ENCODE data around the gene DOK6.
"Not testable (repeated sequence)": the region's sequence is repeated elsewhere in the genome, so short reads cannot be mapped to it uniquely, and the experiment has no call there.

The DOK6 gene

GRCh38 chr18:69790649-69791048, 390.0 kb downstream of the DOK6 start:
- DNase-seq = no peak

DNA sequence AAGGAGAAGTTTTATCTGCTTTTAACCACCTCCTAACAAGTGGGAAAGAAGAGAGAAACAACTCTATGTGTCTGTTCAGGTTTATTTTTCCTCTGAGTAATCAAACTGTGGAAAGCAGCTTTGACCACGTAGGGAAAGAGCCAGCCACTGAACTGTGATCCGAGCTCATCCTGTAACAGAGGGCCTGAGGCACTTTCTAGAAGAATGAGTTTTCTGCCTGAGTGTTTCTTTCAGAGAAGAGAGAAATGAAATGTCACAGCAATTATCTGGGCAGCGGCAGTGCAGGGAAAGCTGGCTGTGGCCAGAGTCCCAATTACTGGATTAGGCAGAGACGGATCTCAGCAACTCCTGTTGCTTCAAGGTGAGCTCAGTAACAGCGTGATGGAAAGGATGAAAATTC, 395.1 kb downstream of the DOK6 start:
- DNase-seq = no peak

DNA sequence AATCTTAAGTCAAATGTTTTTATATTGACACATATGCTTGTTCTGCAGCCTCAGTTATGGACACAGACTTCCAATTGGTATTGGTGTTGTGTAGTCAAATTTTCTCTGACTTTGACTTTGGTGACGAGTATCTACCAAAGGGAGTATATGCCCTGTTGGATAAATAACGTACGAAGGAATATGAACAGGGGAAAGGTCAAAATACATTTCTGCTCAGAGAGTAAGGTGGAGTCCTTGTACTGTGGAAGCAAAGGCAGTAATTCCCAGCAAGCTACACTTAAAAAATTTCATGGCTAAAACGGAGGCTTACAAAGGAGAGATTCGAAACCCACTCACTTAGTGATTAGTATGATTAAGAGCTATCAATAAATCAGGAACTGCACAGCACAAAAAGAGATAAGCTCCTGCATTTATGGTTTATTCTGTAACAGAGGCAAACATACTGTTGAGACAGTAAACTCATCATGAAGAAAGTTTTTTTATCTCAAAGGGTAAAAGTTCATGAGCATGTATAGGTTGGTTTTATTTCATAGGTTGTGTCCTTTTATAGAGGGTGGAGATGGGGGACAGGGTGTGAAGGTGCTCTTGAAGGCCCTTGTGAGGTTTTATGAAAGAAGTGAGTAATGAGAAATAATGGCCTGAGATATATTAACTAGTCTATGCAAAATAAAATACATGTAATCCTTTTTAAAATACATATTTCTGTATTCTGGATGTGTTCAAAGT, 404.3 kb downstream of the DOK6 start:
- no peak for DNase-seq

DNA sequence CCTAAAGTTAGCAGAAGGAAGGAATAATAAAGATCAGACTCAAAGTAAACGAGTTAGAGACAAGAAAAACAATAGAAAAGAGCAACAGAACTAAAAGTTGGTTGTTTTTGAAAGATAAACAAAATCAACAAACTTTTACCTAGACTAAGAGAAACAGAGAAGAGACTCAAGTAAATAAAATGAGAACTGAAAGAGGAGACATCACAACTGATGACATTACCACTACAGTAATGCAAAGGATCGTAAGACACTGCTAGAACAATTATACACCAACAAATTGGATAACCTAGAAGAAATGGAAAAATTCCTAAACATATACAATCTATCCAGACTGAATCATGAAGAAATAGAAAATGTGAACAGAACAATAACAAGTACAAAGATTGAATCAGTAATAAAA, 407.7 kb downstream of the DOK6 start:
- no peak for DNase-seq

- DNase-seq = no peak
Observed at GRCh38 chr18:69813559-69813958, 412.9 kb downstream of the DOK6 start.

DNA sequence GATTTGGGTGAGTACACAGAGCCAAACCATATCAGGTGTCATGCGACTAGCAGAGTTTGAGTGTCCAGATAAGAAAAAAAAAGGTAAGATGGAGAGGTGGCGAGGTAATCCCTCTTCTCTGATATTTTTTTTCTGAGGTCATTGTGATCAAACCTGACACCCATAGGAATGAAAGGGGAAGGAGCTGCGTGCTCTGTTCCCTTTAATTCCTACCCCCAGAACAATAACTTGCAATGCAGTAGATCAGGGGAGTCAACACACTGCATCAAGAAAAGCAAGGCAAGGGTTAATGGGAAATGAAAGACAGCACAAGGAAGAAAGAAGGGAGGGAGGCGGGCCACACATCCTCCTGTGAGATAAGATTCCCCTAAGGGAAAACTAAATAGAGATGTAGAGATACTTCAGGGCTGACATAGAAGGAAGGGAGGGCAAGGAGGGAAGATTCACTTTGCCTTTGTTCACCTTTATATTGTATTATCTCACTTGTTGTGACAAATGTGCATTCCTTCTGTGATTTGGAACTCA, 414.2 kb downstream of the DOK6 start:
- DNase-seq = no peak

GRCh38 chr18:69817335-69817940, 416.8 kb downstream of the DOK6 start:
- DNase-seq = no peak

DNA sequence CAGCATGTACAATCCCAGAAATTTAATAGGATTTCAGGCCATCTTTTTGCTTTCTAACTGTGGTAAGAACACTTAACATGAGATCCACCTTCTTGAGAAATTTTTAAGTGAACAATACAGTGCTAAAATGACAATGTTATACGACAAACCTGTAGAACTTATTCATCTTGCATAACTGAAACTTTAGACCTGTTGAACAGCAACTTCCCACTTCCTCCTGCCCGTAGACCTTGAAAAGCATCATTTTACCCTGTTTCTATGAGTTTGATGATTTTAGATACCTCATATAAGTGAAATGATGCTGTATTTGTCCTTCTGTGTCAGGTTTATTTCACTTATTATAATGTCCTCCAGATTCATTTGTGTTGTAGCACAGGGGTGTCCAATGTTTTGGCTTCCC, 418.8 kb downstream of the DOK6 start:
- DNase-seq = no peak

- no peak for DNase-seq
Observed at GRCh38 chr18:69820538-69820937, 419.9 kb downstream of the DOK6 start.

DNA sequence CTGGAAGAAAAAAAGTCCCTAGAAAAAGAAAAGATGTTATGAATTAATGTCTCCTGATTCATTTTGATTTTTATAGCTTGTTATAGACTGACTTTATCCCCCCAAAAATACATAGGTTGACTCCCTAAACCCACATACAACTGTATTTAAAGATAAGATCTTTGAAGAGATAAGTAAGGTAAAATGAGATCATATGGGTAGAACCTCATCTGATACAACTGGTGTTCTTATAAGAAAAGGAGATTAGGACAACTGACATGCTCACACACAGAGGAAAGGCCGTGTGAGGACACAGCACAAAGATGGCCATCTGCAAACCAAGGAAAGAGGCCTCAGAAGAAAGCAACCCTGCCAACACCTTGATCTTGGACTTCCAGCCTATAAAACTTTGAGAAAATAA, 429.5 kb downstream of the DOK6 start:
- no peak for DNase-seq

- not testable (repeated sequence) for DNase-seq
Observed at GRCh38 chr18:69834980-69835379, 434.3 kb downstream of the DOK6 start.

GRCh38 chr18:69838003-69838402, 437.3 kb downstream of the DOK6 start:
- DNase-seq = no peak

DNA sequence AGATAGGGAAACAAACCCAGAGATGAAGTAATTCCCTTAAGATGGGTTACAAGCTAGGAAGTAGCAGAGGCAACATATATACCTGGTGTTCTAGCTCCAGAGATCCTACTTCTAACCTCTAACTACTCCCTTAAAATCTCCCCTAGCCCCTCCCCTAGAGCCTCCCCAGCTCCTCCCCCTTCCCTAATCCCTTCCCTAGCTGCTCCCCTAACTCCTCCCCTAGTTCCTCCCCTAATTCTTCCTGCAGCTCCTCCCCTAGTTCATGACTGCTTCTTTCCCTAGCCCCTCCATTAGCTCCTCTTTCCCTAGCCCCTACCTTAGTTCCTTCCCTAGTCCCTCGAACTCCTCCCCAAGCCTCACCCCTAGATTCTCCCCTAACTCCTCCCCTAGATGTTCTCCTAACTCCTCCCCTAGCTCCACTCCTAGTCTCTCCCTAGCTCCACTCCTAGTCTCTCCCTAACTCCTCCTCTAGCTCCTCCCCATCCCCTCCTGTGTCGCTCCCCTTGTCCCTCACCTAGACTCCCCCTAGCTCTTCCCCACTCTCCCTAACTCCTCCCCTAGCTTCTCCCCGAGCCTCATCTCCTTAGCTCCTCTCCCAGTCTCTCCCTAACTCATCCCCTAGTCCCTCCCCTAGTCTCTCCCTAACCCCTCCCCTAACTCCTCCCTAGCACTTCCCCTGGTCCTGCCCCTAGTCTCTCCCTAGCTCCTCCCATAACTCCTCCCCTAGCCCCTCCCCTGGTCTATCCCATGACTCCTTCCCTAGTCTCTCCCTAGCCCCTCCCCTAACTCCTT, 438.1 kb downstream of the DOK6 start:
- DNase-seq = peak in 2 of 56 donors; percentile 4 to 35

- DNase-seq = peak in 1 of 56 donors; percentile 3
Observed at GRCh38 chr18:69839497-69839896, 438.8 kb downstream of the DOK6 start.

DNA sequence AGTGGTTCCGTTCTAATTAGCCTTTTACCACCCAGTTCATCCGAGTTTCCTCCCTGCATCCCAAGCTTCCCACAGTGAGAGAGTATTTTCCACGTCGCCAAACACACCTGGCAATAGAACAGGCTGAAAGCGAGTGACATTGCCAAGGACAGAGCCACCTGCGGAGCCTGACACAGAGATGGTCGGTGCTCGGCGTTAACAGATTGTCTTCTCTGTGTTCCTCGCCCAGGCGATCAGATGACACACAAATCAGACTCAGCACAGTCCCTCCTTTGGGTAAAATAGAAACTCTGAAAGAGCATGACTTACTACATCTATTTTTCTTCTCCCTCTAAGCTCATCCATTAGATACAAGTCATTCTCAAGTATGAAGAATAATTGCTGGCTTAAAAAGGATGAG, 439.3 kb downstream of the DOK6 start:
- DNase-seq = no peak

DNA sequence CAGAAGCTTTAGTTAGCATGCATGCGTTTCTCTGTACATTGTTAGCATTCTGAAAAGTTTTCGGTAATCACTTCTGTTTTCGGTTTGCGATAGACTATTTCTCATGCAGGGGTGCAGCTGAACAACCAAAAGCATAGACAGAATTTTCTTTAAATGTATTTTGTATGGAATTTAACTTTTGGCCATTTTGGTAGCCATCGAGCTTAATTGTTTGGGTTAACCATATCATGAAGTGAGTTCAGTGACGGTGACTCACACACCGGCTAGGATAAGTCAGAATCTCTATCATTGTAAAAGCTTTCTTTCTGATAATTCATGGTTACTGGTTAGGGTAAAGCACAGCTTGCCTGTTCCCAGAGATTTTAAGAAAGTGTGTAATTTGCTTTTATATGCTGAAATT, 439.8 kb downstream of the DOK6 start:
- no peak for DNase-seq

GRCh38 chr18:69841117-69841516, 440.4 kb downstream of the DOK6 start:
- DNase-seq = no peak

GRCh38 chr18:69843015-69843414, 442.3 kb downstream of the DOK6 start:
- no peak for DNase-seq

- no peak for DNase-seq
Observed at GRCh38 chr18:69844656-69845055, 444.0 kb downstream of the DOK6 start.

DNA sequence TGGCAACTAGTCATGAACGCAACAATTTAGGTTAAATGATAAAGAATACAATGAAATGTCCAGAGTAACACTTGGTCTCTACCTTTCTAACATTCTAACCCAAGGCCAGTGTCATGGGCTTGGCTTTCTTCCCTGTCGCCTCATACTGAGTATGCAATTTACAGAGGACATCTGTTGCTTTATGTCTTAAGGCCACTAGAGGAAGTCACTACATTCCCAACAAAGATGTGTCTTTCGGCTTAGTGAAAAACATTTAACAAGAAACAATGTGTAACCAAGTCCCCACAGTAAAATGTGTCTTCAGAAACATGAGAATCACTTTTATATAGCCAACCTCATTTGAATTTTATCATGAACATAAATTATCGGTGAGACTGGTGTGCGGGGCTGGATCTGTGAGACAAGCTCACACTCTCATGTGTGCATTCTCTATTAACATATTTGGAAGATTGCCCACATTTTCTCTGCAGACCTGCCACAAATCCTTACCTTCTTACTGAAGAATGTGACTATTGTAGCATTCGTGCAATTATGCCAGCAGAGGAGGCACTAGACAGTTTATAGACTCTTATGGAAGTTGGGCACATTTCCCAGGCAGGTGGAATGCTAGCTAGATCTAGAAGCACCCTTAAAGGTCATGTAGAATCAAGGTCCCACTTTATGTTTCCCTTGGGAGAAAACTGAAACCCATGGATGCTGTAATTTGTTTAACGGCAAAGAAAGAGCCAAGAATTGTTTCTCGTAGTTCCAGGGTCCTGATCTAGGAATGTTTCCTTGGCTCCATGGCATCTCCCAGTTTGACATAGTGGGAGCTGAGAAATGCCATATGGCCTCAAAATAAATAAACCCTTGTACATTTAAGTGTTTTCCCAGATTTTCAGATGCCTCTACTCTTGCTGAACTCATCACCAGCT, 445.2 kb downstream of the DOK6 start:
- no peak for DNase-seq

DNA sequence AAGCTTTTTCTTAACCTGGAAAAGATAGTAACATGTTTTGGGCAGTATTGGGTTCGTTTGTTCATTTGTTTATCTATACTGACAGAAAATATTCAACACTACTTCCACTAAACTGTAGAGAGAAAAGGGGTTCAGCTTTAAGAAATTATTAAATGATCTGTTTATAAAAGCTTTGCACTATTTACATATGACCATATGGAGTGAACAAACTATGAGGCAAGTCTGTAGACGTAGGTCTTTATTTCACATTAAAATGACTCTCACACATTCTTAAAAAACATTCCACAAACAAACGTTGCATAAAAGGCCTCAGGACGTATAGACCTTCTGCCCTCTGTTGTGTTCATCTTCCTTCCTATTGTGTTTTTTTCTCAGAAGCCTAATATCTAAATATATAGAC, 452.4 kb downstream of the DOK6 start:
- DNase-seq = no peak

Data from amygdala (tissue), 56 donors.